Upper lobe of left lung (tissue), 6 donors: ENCODE results near the gene DTX1. TPM values are rescaled to one million over a fixed set of nuclear protein-coding genes. Genes with fewer than 3 reads are reported as not detected.

Experiments
- ATAC-seq, 2 donors: fragments of 200-7000 bp; cut with Tn5 transposase; one replicate each; pipeline ENCODE4 v1.9.1; 2022; ENCODE audit warnings: mild to moderate bottlenecking in 2 of 2, moderate library complexity in 2 of 2; ENCODE audit not compliant: low FRiP score in 2 of 2
- DNase-seq, 2 donors: peaks; one replicate each; pipeline ENCODE4 v3.0.0-alpha.2; 2019 to 2020
- H3K27ac ChIP-seq, 4 donors: fragments of 200-600 bp; sonication (generic); one replicate each; pipeline ENCODE4 v1.5.1; 2016 to 2019
- H3K27me3 ChIP-seq, 4 donors: fragments of 200-600 bp; sonication (generic); one replicate each; pipeline ENCODE4 v1.5.1; 2017 to 2019
- H3K36me3 ChIP-seq, 4 donors: fragments of 200-600 bp; sonication (generic); one replicate each; pipeline ENCODE4 v1.5.1; 2016 to 2019
- H3K4me1 ChIP-seq, 4 donors: fragments of 200-600 bp; sonication (generic); one replicate each; pipeline ENCODE4 v1.5.1; 2018 to 2019
- H3K4me3 ChIP-seq, 4 donors: fragments of 200-600 bp; sonication (generic); one replicate each; pipeline ENCODE4 v1.5.1; 2017 to 2019; ENCODE audit warnings: mild to moderate bottlenecking in 2 of 4, moderate library complexity in 1 of 4
- H3K9me3 ChIP-seq, 4 donors: fragments of 200-600 bp; sonication (generic); one replicate each; pipeline ENCODE4 v1.5.1; 2018 to 2019
- CTCF ChIP-seq, 6 experiments: fragments of 450-650 bp in 4 of 6; fragments of 200-600 bp in 2 of 6; sonication (generic) in 2 of 6; IDR thresholded peaks; one replicate each; pipeline ENCODE4 v1.5.1; 2016 to 2019; ENCODE audit warnings: antibody characterized with exemption in 6 of 6
- EP300 ChIP-seq, 4 donors: sonication (generic); formaldehyde crosslinking; IDR thresholded peaks; one replicate each; pipeline ENCODE4 v1.5.1; 2017; ENCODE audit warnings: antibody characterized with exemption in 4 of 4, control low read depth in 2 of 4
- POLR2A ChIP-seq, 4 donors: fragments of 450-650 bp; IDR thresholded peaks; one replicate each; pipeline ENCODE4 v1.5.1; 2016 to 2017; ENCODE audit warnings: antibody characterized with exemption in 4 of 4, mild to moderate bottlenecking in 2 of 4
- POLR2AphosphoS5 ChIP-seq, 2 donors: sonication (generic); formaldehyde crosslinking; IDR thresholded peaks; one replicate each; pipeline ENCODE4 v1.5.1; 2017; ENCODE audit warnings: antibody characterized with exemption in 2 of 2
- WGBS, 2 donors: methylation state at CpG; one replicate each; pipeline ENCODE4 v1.1.5; 2017 to 2018; 5-methylcytosine and 5-hydroxymethylcytosine counted together
- total RNA-seq, 6 donors: library from RNA; depleted of rRNA in 4 of 6; stranded (reverse); fragments of >200 nt in 4 of 6; gene quantifications; one replicate each; pipeline versions ENCODE4 v1.1.0 to v1.2.1, GENCODE V29; 2016 to 2021
- donor health status: DM: no; HTN: no; CAD: no; lungs with moderate emphysema.
- donor health status: DM: no; HTN: yes; CAD: no; lungs with severe emphysema.

Gene DTX1
- 1 to 10 TPM in 5 of 6 donors, under 1 TPM in 1; under 0.01 to 7.0 (median 3.6) TPM for total RNA-seq

- no peaks in the 10 kb centered on the region for H3K36me3 ChIP-seq
- DNase-seq (peak in 1 of 2 donors; percentile 85), ATAC-seq (peak in 1 of 2 donors; percentile 75)
- 4% methylated on average over 38 of the region's 94 CpGs; no CpG with 5 or more reads in 1 of the 2 donors for WGBS, 2 donors
- H3K27me3 ChIP-seq: peaks cover 0 to 31% (median 13%) of the 10 kb centered on the region in 4 donors
- peak within 1 kb of the TSS; percentile 7 to 51 (median 44) for H3K4me3 ChIP-seq
- TF ChIP-seq POLR2A (IDR thresholded peaks at IDR 0.05): no peak
- TF ChIP-seq CTCF (IDR thresholded peaks at IDR 0.05): no peak
- TF ChIP-seq EP300 (IDR thresholded peaks at IDR 0.05): no peak
- TF ChIP-seq POLR2AphosphoS5 (IDR thresholded peaks at IDR 0.05): no peak
- H3K4me1 ChIP-seq: peaks cover 8 to 16% (median 13%) of the 10 kb centered on the region in 4 donors
- H3K9me3 ChIP-seq: no peaks in the 10 kb centered on the region
- H3K27ac ChIP-seq: peak within 1 kb of the TSS in 1 of 4 donors; percentile 17
These were observed at the start of gene DTX1 for GRCh38 chr12:113056631-113057488. TSS of gene DTX1 (plus strand) at chr12:113056730. CDS start at chr12:113058193, 1,463 bp downstream.

GRCh38 chr12:113007166-113007565, 49.4 kb upstream of the DTX1 start:
- DNase-seq (no peak), ATAC-seq (no peak)
- WGBS, 2 donors: 84 to 86% methylated on average over 4 of the region's 4 CpGs
- Histone ChIP-seq H3K9me3 (peaks cover 0 to 5% (median 2%) of the 10 kb centered on the region in 4 donors), H3K4me3 (no peak overlapping the region), H3K4me1 (no peaks in the 10 kb centered on the region), H3K36me3 (peaks cover 6 to 91% (median 39%) of the 10 kb centered on the region in 4 donors), H3K27ac (no peak overlapping the region), H3K27me3 (no peaks in the 10 kb centered on the region)
- TF ChIP-seq CTCF (IDR thresholded peaks at IDR 0.05) (no peak), POLR2A (IDR thresholded peaks at IDR 0.05) (no peak), POLR2AphosphoS5 (IDR thresholded peaks at IDR 0.05) (no peak), EP300 (IDR thresholded peaks at IDR 0.05) (no peak)

- Histone ChIP-seq H3K36me3 (peaks cover 6 to 56% (median 30%) of the 10 kb centered on the region in 4 donors), H3K27me3 (no peaks in the 10 kb centered on the region), H3K9me3 (peaks cover 0 to 5% (median 2%) of the 10 kb centered on the region in 4 donors), H3K4me1 (no peaks in the 10 kb centered on the region), H3K4me3 (no peak overlapping the region), H3K27ac (no peak overlapping the region)
- TF ChIP-seq POLR2A (IDR thresholded peaks at IDR 0.05) (no peak), CTCF (IDR thresholded peaks at IDR 0.05) (no peak), POLR2AphosphoS5 (IDR thresholded peaks at IDR 0.05) (no peak), EP300 (IDR thresholded peaks at IDR 0.05) (no peak)
- 44 to 78% methylated on average over 2 of the region's 2 CpGs for WGBS, 2 donors
- DNase-seq: no peak
- no peak for ATAC-seq
These were observed 45.8 kb upstream of the DTX1 start for GRCh38 chr12:113010701-113011100.

- Histone ChIP-seq H3K4me3 (no peak overlapping the region), H3K36me3 (peaks cover 0 to 20% (median 5%) of the 10 kb centered on the region in 4 donors), H3K27me3 (no peaks in the 10 kb centered on the region), H3K9me3 (peaks cover 0 to 5% (median 2%) of the 10 kb centered on the region in 4 donors), H3K27ac (no peak overlapping the region), H3K4me1 (no peaks in the 10 kb centered on the region)
- TF ChIP-seq EP300 (IDR thresholded peaks at IDR 0.05) (no peak), CTCF (IDR thresholded peaks at IDR 0.05) (no peak), POLR2AphosphoS5 (IDR thresholded peaks at IDR 0.05) (no peak), POLR2A (IDR thresholded peaks at IDR 0.05) (no peak)
- no peak for DNase-seq
- WGBS, 2 donors: 53 to 59% methylated on average over 9 of the region's 9 CpGs
- ATAC-seq: no peak
These were observed 42.0 kb upstream of the DTX1 start for GRCh38 chr12:113014565-113014964.
